ENCODE measurements around the gene TPR. TPM values are rescaled to one million over a fixed set of nuclear protein-coding genes. Genes with fewer than 3 reads are reported as not detected.
"Not testable (repeated sequence)": the region's sequence is repeated elsewhere in the genome, so short reads cannot be mapped to it uniquely, and the experiment has no call there.

TPR gene
- polyA plus RNA-seq, 6 donors from 2014 or later: 5.2 to 60.0 (median 21.4) TPM

DNA sequence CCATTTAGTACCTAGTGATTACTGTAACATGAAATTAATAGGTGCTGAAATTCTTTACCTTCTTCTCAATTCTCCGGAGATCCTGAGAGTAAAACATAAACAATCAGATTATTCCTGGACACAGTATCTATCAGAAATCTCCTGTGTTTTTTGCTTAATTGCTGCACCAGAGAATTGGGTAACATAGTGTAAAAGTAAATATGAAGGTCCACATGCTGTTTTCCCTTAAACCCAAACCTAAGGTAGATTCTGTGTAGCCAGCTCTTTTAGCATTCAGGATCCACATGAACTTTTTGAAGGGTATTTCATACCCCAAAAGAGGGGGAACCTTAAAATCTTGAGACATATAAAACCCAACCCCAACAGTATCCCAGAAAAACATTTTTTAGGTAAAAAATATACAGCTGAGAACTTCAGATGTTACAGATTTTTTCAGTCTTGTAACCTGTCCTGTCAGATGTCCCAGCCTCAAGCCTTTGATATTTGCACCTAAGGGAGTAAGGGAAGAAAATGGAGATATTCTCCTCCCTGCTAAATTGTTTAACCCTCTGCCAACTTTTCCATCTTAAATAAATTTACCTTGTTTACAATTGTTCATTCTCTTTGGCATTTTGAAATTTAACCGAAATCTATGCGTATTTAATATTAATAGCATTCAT, 11.8 kb upstream of the TPR start:
- ATAC-seq (ENCODE audit: low read depth in 2 of 2): no peak
- Mint-ChIP-seq H3K36me3 (peaks cover 5 to 10% of the 10 kb centered on the region in 2 donors), H3K27me3 (no peaks in the 10 kb centered on the region), H3K4me3 (no peak overlapping the region), H3K27ac (no peak overlapping the region), H3K9me3 (no peaks in the 10 kb centered on the region), H3K4me1 (peaks cover 0 to under 1% (median 0%) of the 10 kb centered on the region in 3 donors)
- DNase-seq: no peak

DNA sequence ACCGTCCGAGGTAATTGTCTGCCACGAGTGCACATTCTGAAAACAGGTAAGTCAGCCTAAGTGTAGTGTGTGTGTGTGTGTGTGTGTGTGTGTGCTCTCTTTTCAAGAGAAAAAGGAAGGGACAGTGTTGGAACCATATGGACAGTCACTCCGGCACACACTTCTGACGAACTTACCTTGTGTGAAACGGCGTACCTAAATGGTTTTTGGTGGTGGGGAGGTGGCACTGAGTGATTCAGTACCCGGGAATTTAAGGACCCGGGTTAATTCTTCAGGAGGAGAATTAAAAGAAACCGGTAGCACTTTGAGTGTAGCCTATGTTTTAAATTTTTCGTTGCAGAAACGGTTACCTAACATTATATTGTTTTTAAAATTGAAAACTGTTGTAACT, 871 bp upstream of the TPR start:
- Mint-ChIP-seq H3K4me1 (peaks cover 11 to 43% (median 20%) of the 10 kb centered on the region in 3 donors), H3K4me3 (peak overlapping the region; percentile 92 to 99 (median 98)), H3K36me3 (peaks cover 0 to 7% of the 10 kb centered on the region in 2 donors), H3K9me3 (no peaks in the 10 kb centered on the region), H3K27ac (peak overlapping the region; percentile 97 to 100 (median 98)), H3K27me3 (no peaks in the 10 kb centered on the region)
- ATAC-seq (ENCODE audit: low read depth in 2 of 2) (no peak), DNase-seq (no peak)

DNA sequence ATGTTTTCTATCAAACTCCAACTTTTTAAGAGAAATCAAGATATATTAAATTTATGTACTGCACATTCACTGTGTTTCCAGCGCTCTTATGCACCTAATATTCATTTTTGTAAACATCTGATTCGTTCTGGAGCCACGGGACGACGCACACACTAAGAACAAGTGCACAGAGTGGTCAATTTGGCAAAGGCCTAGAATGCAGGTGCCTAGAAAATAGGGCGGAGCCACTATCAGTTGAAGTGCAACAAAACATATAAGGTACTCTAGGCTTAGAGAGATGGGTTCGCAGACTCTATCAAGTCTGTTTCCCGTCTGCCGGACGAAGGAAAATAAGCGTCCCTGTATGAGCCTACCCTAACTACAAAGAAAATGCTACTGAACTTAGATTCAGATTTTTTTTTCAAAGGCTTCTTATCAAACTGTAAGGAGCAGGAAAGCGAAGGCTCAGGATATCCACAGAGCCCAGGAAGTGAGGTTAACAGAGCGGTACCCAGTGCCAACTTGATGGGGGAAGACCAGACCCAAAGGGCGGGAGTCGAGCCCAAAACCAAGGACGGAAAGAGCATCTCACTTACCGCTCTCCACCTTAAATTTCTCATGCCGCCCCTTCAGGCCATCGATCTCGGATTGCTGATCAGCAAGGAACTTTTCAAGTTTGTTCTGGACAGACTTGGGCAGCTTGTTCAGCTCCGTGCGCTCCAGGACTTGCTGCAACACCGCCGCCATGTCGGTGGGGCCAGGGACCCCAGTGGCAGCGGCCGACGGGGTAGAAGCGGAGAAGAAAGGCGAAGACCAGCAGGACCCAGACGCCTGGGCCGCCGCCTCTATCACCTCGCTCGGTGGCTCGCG, 526 bp downstream of the TPR start:
- Mint-ChIP-seq H3K36me3 (peaks cover 0 to 12% of the 10 kb centered on the region in 2 donors), H3K27me3 (no peaks in the 10 kb centered on the region), H3K27ac (peak overlapping the region; percentile 97 to 100 (median 98)), H3K4me1 (peaks cover 11 to 43% (median 19%) of the 10 kb centered on the region in 3 donors), H3K4me3 (peak overlapping the region; percentile 92 to 99 (median 98)), H3K9me3 (no peaks in the 10 kb centered on the region)
- ATAC-seq (ENCODE audit: low read depth in 2 of 2) (peak; percentile 0 to 8), DNase-seq (peak; percentile 23)

DNA sequence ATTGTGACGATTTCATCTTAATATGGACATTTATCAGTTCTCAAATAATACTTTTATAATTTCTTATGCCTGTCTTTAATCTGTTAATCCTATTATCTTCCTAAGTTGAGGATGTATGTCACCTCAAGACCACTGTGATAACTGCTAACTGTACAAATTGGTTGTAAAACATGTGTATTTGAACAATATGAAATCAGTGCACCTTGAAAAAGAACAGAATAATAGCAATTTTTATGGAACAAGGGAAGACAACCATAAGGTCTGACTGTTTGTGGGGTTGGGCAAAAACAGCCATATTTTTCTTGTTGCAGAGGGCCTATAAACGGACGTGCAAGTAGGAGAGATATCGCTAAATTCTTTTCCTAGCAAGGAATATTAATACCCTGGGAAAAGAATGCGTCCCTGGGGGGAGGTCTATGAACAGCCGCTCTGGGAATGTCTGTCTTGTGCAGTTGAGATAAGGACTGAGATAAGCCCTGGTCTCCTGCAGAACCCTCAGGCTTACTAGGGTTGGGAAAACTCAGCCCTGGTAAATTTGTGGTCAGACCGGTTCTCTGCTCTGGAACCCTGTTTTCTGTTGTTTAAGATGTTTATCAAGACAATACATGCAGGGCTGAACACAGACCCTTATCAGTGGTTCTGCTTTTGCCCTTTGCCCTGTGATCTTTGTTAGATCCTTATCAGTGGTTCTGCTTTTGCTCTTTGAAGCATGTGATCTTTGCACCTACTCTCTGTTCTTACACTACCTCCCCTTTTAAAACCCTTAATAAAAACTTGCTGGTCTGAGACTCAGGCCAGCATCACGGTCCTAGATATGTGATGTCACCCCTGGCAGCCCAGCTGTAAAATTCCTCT, 27.0 kb downstream of the TPR start:
- not testable (repeated sequence) for H3K9me3 Mint-ChIP-seq; H3K27ac Mint-ChIP-seq; H3K27me3 Mint-ChIP-seq; H3K4me3 Mint-ChIP-seq; DNase-seq; ATAC-seq (ENCODE audit: low read depth in 2 of 2); H3K4me1 Mint-ChIP-seq
- peaks cover 56 to 58% of the 10 kb centered on the region in 2 donors for H3K36me3 Mint-ChIP-seq

DNA sequence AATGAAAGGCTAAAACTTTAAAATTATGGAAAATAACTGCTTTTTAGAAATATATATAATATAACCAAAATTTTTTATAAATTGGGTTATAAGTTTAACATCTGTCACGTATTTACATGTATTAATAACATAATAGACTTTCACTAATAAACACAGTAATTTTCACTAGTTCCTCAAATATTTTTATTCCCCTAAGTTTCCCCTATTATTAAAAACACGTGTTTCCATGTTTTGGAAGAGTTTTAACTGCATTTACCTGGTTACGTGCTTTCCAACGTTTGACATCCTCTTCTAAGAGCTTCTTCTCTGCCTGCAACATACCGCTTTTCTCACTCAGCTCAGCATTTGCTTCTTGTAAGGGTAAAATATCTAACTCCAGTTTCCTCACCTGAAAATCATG, 34.3 kb downstream of the TPR start:
- no peaks in the 10 kb centered on the region for H3K4me1 Mint-ChIP-seq
- ATAC-seq (ENCODE audit: low read depth in 2 of 2) (no peak), DNase-seq (no peak)
- H3K4me3 Mint-ChIP-seq: no peak overlapping the region
- H3K27me3 Mint-ChIP-seq: no peaks in the 10 kb centered on the region
- H3K27ac Mint-ChIP-seq: peak overlapping the region in 1 of 6 donors; percentile 53
- peaks cover 43 to 52% of the 10 kb centered on the region in 2 donors for H3K36me3 Mint-ChIP-seq
- H3K9me3 Mint-ChIP-seq: no peaks in the 10 kb centered on the region

DNA sequence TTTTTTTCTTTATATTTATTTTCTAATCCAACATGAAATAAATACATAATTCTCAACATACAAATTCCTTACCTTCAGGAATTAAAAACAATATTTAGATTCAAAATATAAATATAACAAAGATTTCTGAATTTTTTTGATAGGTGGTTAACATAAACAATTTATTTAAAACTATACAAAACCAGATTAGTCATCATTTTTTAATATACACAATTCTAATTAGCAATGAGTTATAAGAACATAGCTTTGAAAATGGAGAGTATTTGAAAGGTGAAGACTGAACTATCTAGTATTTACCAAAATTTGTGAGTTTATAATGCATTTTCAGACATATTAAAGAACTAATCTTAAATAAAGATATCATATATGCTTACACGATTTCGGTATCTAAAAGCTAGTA, 37.5 kb downstream of the TPR start:
- Mint-ChIP-seq H3K27ac (no peak overlapping the region), H3K4me3 (no peak overlapping the region), H3K9me3 (no peaks in the 10 kb centered on the region), H3K27me3 (no peaks in the 10 kb centered on the region), H3K4me1 (no peaks in the 10 kb centered on the region), H3K36me3 (peaks cover 33 to 41% of the 10 kb centered on the region in 2 donors)
- ATAC-seq (ENCODE audit: low read depth in 2 of 2): no peak
- DNase-seq: no peak

DNA sequence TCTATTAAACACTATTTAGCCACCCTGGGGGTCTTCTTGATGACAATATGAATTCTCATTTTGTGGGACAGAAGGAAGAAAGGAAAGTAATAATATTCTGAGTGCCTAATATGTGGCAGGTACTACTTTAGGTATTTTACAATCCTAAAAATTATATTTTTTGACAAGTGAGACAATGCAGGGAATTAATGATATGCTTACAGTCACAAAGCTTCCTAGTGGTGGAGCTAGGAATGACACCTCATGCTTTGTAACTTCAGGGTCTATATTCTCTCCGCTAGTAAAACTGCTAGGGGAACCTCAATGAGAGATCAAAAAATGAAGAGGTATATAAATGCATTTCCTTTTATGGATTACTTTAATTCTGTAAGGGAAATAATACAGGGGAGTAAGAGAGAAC, 44.3 kb downstream of the TPR start:
- H3K36me3 Mint-ChIP-seq: peaks cover 32 to 45% of the 10 kb centered on the region in 2 donors
- no peak for DNase-seq
- H3K27ac Mint-ChIP-seq: peak overlapping the region in 1 of 6 donors; percentile 59
- no peak for ATAC-seq (ENCODE audit: low read depth in 2 of 2)
- no peaks in the 10 kb centered on the region for H3K4me1 Mint-ChIP-seq
- no peaks in the 10 kb centered on the region for H3K9me3 Mint-ChIP-seq
- H3K4me3 Mint-ChIP-seq: no peak overlapping the region
- H3K27me3 Mint-ChIP-seq: no peaks in the 10 kb centered on the region

DNA sequence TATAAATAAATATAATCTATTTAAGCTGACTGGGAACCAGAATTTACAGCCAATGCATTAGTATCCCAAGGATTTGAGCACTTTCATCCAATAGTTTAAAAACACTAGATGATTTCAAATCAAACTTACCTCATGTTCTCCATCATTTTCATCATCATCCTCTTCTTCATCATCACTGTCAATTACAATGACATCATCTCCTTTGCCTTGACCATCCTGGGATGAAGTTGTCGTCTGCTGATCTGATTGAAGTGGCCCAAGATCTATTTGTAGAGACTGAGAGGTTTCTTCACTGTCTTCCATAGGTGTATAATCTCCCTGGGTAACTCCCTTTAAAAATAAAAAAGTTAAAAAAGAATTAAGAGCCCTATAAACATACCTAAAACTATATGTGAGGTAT, 47.7 kb downstream of the TPR start:
- Mint-ChIP-seq H3K4me1 (no peaks in the 10 kb centered on the region), H3K36me3 (peaks cover 27 to 33% of the 10 kb centered on the region in 2 donors), H3K9me3 (no peaks in the 10 kb centered on the region), H3K4me3 (no peak overlapping the region), H3K27ac (peak overlapping the region in 1 of 6 donors; percentile 3), H3K27me3 (no peaks in the 10 kb centered on the region)
- DNase-seq (no peak), ATAC-seq (ENCODE audit: low read depth in 2 of 2) (no peak)

DNA sequence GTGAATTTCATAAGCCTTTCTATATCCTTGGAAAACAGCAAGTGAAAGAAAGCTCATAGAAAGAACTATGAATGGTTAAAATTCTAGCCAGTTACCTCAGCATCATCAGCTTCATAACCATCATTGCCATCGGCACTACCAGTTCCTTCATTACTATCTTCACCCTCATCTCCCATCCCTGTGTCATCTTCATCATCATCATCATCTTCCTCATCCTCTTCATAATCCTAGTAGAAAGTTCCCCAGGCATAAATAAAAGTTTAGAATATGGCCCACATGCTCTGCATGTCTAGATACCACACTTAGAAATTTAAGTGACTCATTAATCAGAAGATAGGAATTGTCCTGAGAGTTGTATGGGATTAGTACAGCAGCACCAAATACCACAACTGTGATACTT, 49.0 kb downstream of the TPR start:
- no peaks in the 10 kb centered on the region for H3K9me3 Mint-ChIP-seq
- no peaks in the 10 kb centered on the region for H3K4me1 Mint-ChIP-seq
- H3K27ac Mint-ChIP-seq: peak overlapping the region in 2 of 6 donors; percentile 2 to 45
- H3K27me3 Mint-ChIP-seq: no peaks in the 10 kb centered on the region
- DNase-seq: no peak
- H3K4me3 Mint-ChIP-seq: no peak overlapping the region
- peaks cover 32 to 43% of the 10 kb centered on the region in 2 donors for H3K36me3 Mint-ChIP-seq
- no peak for ATAC-seq (ENCODE audit: low read depth in 2 of 2)

DNA sequence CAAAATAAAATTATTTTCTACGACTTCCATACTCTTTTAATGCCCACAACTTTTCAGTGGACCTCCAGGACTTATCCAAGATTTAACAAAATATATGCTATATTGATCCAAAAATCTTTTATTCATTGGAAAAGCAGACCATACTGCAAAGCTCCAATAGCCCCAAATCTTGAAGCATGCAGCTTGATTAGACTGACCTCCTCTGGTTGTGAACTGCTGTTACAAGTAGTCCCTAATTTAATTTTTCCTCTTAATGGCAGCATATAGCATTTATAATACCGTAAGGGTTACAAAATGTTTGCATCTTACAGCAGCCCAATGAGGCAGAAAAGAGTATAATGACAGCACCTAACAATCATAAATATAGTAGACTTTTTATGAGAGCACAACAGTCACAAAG, 49.8 kb downstream of the TPR start:
- Mint-ChIP-seq H3K27ac (no peak overlapping the region), H3K36me3 (peaks cover 32 to 43% of the 10 kb centered on the region in 2 donors), H3K4me3 (no peak overlapping the region), H3K4me1 (no peaks in the 10 kb centered on the region), H3K27me3 (no peaks in the 10 kb centered on the region), H3K9me3 (no peaks in the 10 kb centered on the region)
- no peak for ATAC-seq (ENCODE audit: low read depth in 2 of 2)
- DNase-seq: no peak

DNA sequence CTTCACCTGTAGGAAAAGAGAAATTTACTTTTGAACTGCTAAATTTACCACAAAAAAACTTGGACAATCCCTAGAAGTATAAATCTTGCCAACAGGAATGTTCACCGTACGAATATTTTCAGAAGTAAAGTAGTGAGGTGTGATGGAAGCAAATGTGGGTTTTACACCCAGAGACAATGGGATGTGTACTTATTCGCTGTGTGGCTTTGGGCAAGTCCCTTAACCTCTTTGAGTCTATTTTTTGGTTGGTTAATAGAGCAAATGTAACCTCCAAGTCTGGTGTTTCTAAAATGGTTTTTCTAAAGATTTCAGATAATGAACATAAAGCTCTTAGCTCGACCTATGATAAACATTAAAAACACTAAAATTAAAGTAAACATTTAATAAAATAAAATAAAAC, 51.2 kb downstream of the TPR start:
- H3K27ac Mint-ChIP-seq: no peak overlapping the region
- no peak for DNase-seq
- H3K4me3 Mint-ChIP-seq: no peak overlapping the region
- no peak for ATAC-seq (ENCODE audit: low read depth in 2 of 2)
- no peaks in the 10 kb centered on the region for H3K9me3 Mint-ChIP-seq
- H3K36me3 Mint-ChIP-seq: peaks cover 40 to 44% of the 10 kb centered on the region in 2 donors
- H3K27me3 Mint-ChIP-seq: no peaks in the 10 kb centered on the region
- H3K4me1 Mint-ChIP-seq: no peaks in the 10 kb centered on the region

DNA sequence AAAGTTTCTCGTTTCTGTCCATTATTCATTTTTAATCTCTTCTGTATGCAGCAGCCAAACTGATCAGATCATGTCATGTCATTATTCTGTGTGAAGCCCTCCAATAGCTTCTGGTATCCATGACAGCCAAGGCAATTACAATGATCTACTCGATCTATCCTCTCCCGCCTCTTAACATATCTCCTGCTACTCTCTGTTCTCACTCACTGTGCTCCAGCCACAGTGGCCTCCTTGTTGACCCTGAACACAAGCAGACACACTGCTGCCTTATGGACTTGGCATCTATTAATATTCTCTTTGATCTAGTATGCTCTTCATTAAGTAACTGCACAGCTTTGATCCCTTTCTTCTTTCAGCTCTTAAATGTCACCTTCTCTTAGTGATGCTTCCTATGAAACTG, 59.5 kb downstream of the TPR start:
- no peak overlapping the region for H3K4me3 Mint-ChIP-seq
- peaks cover 16 to 33% of the 10 kb centered on the region in 2 donors for H3K36me3 Mint-ChIP-seq
- H3K4me1 Mint-ChIP-seq: no peaks in the 10 kb centered on the region
- no peak for DNase-seq
- peak overlapping the region in 1 of 6 donors; percentile 21 for H3K27ac Mint-ChIP-seq
- H3K27me3 Mint-ChIP-seq: no peaks in the 10 kb centered on the region
- ATAC-seq (ENCODE audit: low read depth in 2 of 2): no peak
- H3K9me3 Mint-ChIP-seq: no peaks in the 10 kb centered on the region

DNA sequence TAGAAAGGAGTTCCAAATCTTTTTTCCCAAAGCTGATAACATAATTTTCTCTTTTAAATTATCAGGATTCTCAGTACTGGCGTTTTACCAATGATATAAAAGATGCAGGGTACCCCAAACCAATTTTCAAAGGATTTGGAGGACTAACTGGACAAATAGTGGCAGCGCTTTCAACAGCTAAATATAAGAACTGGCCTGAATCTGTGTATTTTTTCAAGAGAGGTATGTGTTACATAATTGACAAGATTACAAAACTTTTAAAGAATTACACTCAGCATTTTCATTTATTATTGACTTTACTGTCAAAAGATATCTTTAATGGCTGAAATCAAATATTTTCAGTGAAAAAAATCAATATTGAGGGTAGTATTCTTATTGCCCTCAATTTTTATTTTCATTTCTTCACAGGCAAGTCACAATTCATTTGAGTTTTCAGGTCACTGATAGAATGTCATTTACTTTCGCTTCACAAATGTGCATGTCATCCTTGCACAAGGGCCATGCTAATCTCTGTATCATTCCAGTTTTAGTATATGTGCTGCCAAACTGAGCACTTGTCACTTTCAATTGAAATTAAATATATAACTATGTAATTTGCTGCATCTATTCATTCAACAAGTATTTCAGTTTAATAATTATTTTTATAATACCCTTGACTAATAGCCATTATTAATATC, 63.5 kb downstream of the TPR start:
- DNase-seq (no peak), ATAC-seq (ENCODE audit: low read depth in 2 of 2) (no peak)
- peaks cover 0 to 1% (median 0%) of the 10 kb centered on the region in 3 donors for H3K4me1 Mint-ChIP-seq
- no peak overlapping the region for H3K4me3 Mint-ChIP-seq
- H3K9me3 Mint-ChIP-seq: no peaks in the 10 kb centered on the region
- H3K27me3 Mint-ChIP-seq: no peaks in the 10 kb centered on the region
- no peak overlapping the region for H3K27ac Mint-ChIP-seq
- peaks cover 7 to 11% of the 10 kb centered on the region in 2 donors for H3K36me3 Mint-ChIP-seq

Measured in naive B cell (primary cell).